Measurements from ENCODE around the gene PPARG.

DNA sequence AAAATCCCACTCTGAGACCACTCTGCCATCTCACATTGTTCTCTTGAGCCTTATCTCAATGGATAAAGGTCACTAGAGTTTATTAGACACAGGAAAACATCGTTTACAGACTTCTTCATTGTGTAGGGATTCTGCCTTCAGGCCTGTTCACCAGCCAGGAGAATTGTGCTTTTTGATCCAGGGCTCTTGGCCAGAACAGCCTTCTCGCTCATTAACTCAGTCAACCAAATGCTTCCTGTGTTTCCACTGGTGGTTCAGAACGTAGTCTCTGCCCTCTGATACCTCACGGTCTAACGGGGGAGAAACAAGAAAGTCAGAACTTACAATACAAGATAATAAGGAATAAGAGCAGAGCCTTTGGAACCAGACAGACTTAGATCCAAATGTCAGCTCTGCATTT is 141.2 kb downstream of the PPARG start:
- TF ChIP-seq, protein P1, sequence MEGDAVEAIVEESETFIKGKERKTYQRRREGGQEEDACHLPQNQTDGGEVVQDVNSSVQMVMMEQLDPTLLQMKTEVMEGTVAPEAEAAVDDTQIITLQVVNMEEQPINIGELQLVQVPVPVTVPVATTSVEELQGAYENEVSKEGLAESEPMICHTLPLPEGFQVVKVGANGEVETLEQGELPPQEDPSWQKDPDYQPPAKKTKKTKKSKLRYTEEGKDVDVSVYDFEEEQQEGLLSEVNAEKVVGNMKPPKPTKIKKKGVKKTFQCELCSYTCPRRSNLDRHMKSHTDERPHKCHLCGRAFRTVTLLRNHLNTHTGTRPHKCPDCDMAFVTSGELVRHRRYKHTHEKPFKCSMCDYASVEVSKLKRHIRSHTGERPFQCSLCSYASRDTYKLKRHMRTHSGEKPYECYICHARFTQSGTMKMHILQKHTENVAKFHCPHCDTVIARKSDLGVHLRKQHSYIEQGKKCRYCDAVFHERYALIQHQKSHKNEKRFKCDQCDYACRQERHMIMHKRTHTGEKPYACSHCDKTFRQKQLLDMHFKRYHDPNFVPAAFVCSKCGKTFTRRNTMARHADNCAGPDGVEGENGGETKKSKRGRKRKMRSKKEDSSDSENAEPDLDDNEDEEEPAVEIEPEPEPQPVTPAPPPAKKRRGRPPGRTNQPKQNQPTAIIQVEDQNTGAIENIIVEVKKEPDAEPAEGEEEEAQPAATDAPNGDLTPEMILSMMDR (IDR thresholded peaks at IDR 0.05; ENCODE audit: low read depth, low read length, poor library complexity, severe bottlenecking), result no peak
- TF ChIP-seq EZH2phosphoT487 (IDR thresholded peaks at IDR 0.05; ENCODE audit: borderline replicate concordance, low read length), result no peak

Data from DOHH2 (cell line).